C4-2B (cell line): ENCODE results near the gene EP300.

ENCODE experiments used
- H3K27ac ChIP-seq: fragments of 450-650 bp; 2 replicates; pipeline ENCODE4 v1.5.1; 2017
- CTCF ChIP-seq: fragments of 450-650 bp; conservative IDR thresholded peaks from 2 replicates; pipeline ENCODE4 v1.5.1; 2017; ENCODE audit warnings: mild to moderate bottlenecking
- ZFX ChIP-seq: fragments of 450-650 bp; IDR thresholded peaks from 2 replicates; pipeline ENCODE4 v1.6.1; 2017

EP300 gene

DNA sequence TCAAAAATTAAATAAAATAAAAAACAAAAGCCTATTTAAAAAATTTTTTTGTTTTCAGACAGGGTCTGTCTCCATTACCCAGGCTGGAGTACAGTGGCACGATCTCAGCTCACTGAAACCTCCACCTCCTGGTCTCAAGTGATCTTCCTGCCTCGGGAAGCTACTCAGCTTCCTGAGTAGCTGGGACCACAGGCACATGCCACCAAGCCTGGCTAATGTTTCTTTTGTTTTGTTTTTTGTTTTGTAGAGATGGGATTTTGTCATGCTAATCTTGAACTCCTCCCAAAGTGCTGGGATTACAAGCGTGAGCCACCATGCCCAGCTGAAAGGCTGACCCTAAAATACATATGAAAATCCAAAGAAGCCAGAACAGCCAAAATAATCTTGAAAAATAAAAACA, 92.3 kb downstream of the EP300 start:
- no peak for TF ChIP-seq ZFX
- TF ChIP-seq CTCF = no peak
- no peak overlapping the region for H3K27ac ChIP-seq

GRCh38 chr22:41191467-41191866, 99.1 kb downstream of the EP300 start:
- no peak overlapping the region for H3K27ac ChIP-seq
- no peak for TF ChIP-seq ZFX
- TF ChIP-seq CTCF = no peak

- no peak overlapping the region for H3K27ac ChIP-seq
- no peak for TF ChIP-seq CTCF
- no peak for TF ChIP-seq ZFX
These were observed 101.4 kb downstream of the EP300 start for GRCh38 chr22:41193829-41194228.

DNA sequence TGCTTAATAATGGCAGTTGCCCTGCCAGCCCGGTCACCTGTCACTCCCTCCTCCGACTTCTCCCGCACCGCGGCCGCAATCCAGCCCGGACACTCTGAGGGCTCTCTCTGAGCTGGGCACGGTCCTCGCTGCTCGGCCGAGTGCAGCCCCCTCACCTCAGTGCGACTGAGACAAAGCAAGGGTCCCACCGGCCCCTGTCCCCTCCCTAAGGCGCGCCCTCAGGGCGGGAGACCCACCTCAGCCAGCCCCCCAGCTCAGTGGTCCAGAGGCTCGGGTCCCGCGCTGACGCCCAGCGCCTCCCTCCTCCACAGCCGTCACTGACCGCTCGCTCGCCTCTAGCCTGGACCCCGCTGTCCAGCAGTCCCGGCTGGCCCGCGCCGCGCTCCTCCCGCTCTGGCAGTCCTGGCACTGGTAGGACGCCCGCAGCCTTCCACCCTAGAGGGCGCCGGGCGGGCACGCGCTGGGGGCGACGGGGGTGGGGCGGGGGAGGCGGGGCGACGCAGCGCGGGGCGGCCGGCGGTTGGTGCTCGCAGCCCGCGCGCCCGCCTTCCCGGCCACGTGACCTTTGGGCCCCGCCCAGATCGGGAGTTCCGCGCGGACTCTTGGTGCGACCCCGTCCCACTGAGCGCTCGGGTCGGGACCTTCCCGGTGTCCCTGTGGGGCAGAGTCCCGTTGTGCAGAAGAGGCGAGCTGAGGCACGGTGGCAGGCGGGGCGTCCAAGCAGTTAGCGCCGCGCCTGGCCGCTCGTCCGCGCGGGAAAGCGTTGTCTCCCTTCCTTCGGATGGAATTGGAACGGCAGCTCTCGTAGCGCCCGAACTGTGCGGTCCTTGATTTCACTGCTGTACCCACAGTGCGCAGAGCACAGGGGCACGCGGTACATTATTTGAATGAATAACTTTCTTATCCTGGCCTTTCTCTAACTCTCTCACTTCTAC, 104.9 kb downstream of the EP300 start:
- TF ChIP-seq CTCF (no peak; the same call in 1 of the 2 replicates), ZFX (no peak)
- H3K27ac ChIP-seq = peak overlapping the region; percentile 78

- H3K27ac ChIP-seq = peak overlapping the region; percentile 78
- TF ChIP-seq ZFX (no peak), CTCF (no peak; the same call in 1 of the 2 replicates)
These were observed 105.7 kb downstream of the EP300 start for GRCh38 chr22:41198027-41198580.

DNA sequence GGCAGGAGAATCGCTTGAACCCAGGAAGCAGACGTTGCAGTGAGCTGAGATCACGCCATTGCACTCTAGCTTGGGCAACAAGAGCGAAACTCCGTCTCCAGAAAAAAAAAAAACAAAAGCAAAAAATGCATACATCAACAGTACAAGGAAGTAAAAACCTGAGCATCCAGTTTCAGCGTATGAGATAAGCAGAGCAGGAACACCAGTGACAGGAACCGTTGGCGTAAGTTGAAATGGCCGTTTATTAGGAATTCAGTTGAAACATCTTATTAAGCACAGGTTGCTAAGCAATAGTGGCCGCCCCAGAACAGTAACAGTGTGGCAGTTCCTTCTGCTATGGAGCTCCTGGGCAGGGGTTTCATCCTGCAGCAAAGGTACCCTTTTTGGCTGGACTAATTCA, 108.7 kb downstream of the EP300 start:
- TF ChIP-seq CTCF = no peak
- no peak for TF ChIP-seq ZFX
- peak overlapping the region; percentile 62 for H3K27ac ChIP-seq

DNA sequence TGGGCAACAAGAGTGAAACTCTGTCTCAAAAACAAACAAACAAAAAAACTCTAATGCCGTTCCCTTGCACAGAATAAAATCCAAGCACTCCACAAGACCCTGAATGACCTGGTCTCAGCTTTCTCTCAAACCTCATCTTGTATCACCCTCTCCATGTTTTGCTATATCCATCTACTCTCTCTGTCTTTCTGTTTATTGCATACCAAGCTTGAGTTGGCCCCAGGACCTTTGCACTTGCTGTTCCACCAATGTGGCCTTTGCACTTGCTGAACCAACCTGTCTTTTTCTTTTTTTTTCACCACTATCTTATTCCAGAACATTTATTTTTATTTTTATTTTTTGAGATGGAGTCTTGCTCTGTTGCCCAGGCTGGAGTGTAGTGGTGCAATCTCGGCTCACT, 110.7 kb downstream of the EP300 start:
- H3K27ac ChIP-seq = no peak overlapping the region
- TF ChIP-seq ZFX (no peak), CTCF (no peak)
